WTC11 (cell line): ENCODE measurements around the gene SP9. TPM values are rescaled to one million over a fixed set of nuclear protein-coding genes. Genes with fewer than 3 reads are reported as not detected.

Source experiments
- CBFB ChIP-seq: sonication (generic); formaldehyde crosslinking; IDR thresholded peaks from 2 replicates; pipeline ENCODE4 v1.8.1; 2022; ENCODE audit warnings: mild to moderate bottlenecking, low read depth, missing genetic modification reagents
- CREB1 ChIP-seq: sonication (generic); formaldehyde crosslinking; IDR thresholded peaks from 2 replicates; pipeline ENCODE4 v1.8.0; 2023; ENCODE audit warnings: mild to moderate bottlenecking, missing genetic modification reagents
- ELF4 ChIP-seq: sonication (generic); formaldehyde crosslinking; IDR thresholded peaks from 2 replicates; pipeline ENCODE4 v1.8.1; 2022; ENCODE audit warnings: low read depth, mild to moderate bottlenecking, moderate library complexity, missing genetic modification reagents
- FOXP1 ChIP-seq: sonication (generic); formaldehyde crosslinking; IDR thresholded peaks from 2 replicates; pipeline ENCODE4 v1.8.0; 2022; ENCODE audit warnings: missing genetic modification reagents, mild to moderate bottlenecking, moderate library complexity, borderline replicate concordance
- JAZF1 ChIP-seq: fragments of 250-450 bp; sonication (Bioruptor Pico); IDR thresholded peaks from 2 replicates; pipeline ENCODE4 v1.9.0; 2021; ENCODE audit warnings: moderate library complexity, mild to moderate bottlenecking, inconsistent platforms
- MYBL2 ChIP-seq: sonication (generic); formaldehyde crosslinking; IDR thresholded peaks from 2 replicates; pipeline ENCODE4 v1.8.1; 2023; ENCODE audit warnings: mild to moderate bottlenecking, moderate library complexity, missing genetic modification reagents
- NFATC4 ChIP-seq: fragments of 250-450 bp; sonication (Bioruptor Pico); IDR thresholded peaks from 2 replicates; pipeline ENCODE4 v1.9.0; 2021; ENCODE audit warnings: mild to moderate bottlenecking
- NFYB ChIP-seq: sonication (generic); formaldehyde crosslinking; conservative IDR thresholded peaks from 2 replicates; pipeline ENCODE4 v1.8.0; 2022; ENCODE audit warnings: low read depth, missing genetic modification reagents
- PRRX2 ChIP-seq: fragments of 250-450 bp; sonication (Bioruptor Pico); IDR thresholded peaks from 2 replicates; pipeline ENCODE4 v1.8.0; 2021; ENCODE audit warnings: mild to moderate bottlenecking
- SMAD3 ChIP-seq: sonication (generic); formaldehyde crosslinking; IDR thresholded peaks from 2 replicates; pipeline ENCODE4 v1.8.0; 2022; ENCODE audit warnings: missing genetic modification reagents, mild to moderate bottlenecking, borderline replicate concordance
- SOX15 ChIP-seq: fragments of 250-450 bp; sonication (Bioruptor Pico); IDR thresholded peaks from 2 replicates; pipeline ENCODE4 v1.9.0; 2021; ENCODE audit warnings: mild to moderate bottlenecking
- TCF7 ChIP-seq: sonication (generic); formaldehyde crosslinking; IDR thresholded peaks from 2 replicates; pipeline ENCODE4 v1.8.0; 2022; ENCODE audit warnings: mild to moderate bottlenecking, low read depth, missing genetic modification reagents, moderate library complexity
- TP53 ChIP-seq: sonication (generic); formaldehyde crosslinking; IDR thresholded peaks from 2 replicates; pipeline ENCODE4 v1.8.1; 2023; ENCODE audit warnings: mild to moderate bottlenecking, missing genetic modification reagents
- ZBTB21 ChIP-seq: sonication (generic); formaldehyde crosslinking; IDR thresholded peaks from 2 replicates; pipeline ENCODE4 v1.8.1; 2023; ENCODE audit warnings: mild to moderate bottlenecking, missing genetic modification reagents, borderline replicate concordance
- ZNF121 ChIP-seq: sonication (generic); formaldehyde crosslinking; IDR thresholded peaks from 2 replicates; pipeline ENCODE4 v1.8.0; 2023; ENCODE audit warnings: missing genetic modification reagents
- ZNF138 ChIP-seq: sonication (generic); formaldehyde crosslinking; conservative IDR thresholded peaks from 2 replicates; pipeline ENCODE4 v1.8.1; 2022; ENCODE audit warnings: mild to moderate bottlenecking, moderate library complexity, missing genetic modification reagents
- ZNF219 ChIP-seq: sonication (generic); formaldehyde crosslinking; IDR thresholded peaks from 2 replicates; pipeline ENCODE4 v1.8.0; 2023; ENCODE audit warnings: missing genetic modification reagents, mild to moderate bottlenecking, borderline replicate concordance
- ZNF232 ChIP-seq: sonication (generic); formaldehyde crosslinking; IDR thresholded peaks from 2 replicates; pipeline ENCODE4 v1.8.0; 2022; ENCODE audit warnings: mild to moderate bottlenecking, missing genetic modification reagents
- ZNF263 ChIP-seq: sonication (generic); formaldehyde crosslinking; IDR thresholded peaks from 2 replicates; pipeline ENCODE4 v1.8.1; 2022; ENCODE audit warnings: low read depth, mild to moderate bottlenecking, moderate library complexity, missing genetic modification reagents
- total RNA-seq: library from RNA; stranded (reverse); gene quantifications from 3 replicates; pipeline ENCODE4 v1.2.3, GENCODE V29; 2021
- TF ChIP-seq, protein P1 (sequence below): fragments of 250-450 bp; sonication (Bioruptor Pico); IDR thresholded peaks from 2 replicates; pipeline ENCODE4 v1.9.0; 2021; ENCODE audit warnings: mild to moderate bottlenecking
- TF ChIP-seq, protein P2 (sequence below): fragments of 250-450 bp; sonication (Bioruptor Pico); IDR thresholded peaks from 2 replicates; pipeline ENCODE4 v1.9.0; 2021; ENCODE audit warnings: mild to moderate bottlenecking, borderline replicate concordance
- TF ChIP-seq, protein P3 (sequence below): sonication (generic); formaldehyde crosslinking; IDR thresholded peaks from 2 replicates; pipeline ENCODE4 v1.8.1; 2022; ENCODE audit warnings: mild to moderate bottlenecking, missing genetic modification reagents, moderate library complexity, borderline replicate concordance
- TF ChIP-seq, protein P4 (sequence below): sonication (generic); formaldehyde crosslinking; IDR thresholded peaks from 2 replicates; pipeline ENCODE4 v1.8.1; 2023; ENCODE audit warnings: mild to moderate bottlenecking, missing genetic modification reagents, moderate library complexity
- TF ChIP-seq, protein P5 (sequence below): sonication (generic); formaldehyde crosslinking; IDR thresholded peaks from 2 replicates; pipeline ENCODE4 v1.8.1; 2022; ENCODE audit warnings: low read depth, missing genetic modification reagents, borderline replicate concordance
- TF ChIP-seq, protein P6 (sequence below): sonication (generic); formaldehyde crosslinking; IDR thresholded peaks from 2 replicates; pipeline ENCODE4 v1.8.1; 2023; ENCODE audit warnings: mild to moderate bottlenecking, missing genetic modification reagents
- TF ChIP-seq, protein P7 (sequence below): sonication (generic); formaldehyde crosslinking; IDR thresholded peaks from 2 replicates; pipeline ENCODE4 v1.8.0; 2022; ENCODE audit warnings: mild to moderate bottlenecking, missing genetic modification reagents

Gene SP9
- total RNA-seq, 1 experiment from 2014 or later: not detected

DNA sequence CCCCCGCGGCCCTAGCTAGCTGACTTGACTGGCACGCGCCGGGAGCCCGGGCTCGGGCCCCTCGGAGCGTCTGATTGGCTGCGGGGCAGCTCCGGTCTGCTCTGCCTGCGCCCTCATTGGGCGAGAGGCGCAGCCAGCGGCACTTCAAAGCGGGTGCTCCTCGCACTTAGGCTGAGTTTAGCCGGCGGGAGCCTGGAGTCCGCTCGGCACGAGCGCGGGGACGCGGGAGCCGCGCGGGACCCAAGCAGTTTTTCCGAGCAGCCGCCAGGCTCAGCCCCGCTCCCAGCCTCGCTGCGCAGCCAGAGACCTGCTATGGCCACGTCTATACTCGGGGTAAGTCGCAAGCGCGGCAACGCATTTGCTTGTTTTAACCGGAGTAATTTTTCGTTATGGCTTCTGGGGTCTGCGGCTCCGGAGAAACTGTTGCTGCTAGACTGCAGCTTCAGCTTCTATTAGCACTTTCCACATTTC lies at the start of gene SP9 (continued):
- TF ChIP-seq, protein P1, sequence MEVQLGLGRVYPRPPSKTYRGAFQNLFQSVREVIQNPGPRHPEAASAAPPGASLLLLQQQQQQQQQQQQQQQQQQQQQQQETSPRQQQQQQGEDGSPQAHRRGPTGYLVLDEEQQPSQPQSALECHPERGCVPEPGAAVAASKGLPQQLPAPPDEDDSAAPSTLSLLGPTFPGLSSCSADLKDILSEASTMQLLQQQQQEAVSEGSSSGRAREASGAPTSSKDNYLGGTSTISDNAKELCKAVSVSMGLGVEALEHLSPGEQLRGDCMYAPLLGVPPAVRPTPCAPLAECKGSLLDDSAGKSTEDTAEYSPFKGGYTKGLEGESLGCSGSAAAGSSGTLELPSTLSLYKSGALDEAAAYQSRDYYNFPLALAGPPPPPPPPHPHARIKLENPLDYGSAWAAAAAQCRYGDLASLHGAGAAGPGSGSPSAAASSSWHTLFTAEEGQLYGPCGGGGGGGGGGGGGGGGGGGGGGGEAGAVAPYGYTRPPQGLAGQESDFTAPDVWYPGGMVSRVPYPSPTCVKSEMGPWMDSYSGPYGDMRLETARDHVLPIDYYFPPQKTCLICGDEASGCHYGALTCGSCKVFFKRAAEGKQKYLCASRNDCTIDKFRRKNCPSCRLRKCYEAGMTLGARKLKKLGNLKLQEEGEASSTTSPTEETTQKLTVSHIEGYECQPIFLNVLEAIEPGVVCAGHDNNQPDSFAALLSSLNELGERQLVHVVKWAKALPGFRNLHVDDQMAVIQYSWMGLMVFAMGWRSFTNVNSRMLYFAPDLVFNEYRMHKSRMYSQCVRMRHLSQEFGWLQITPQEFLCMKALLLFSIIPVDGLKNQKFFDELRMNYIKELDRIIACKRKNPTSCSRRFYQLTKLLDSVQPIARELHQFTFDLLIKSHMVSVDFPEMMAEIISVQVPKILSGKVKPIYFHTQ: no peak
- TF ChIP-seq SMAD3 (CRISPR knock-in tag): peak; percentile 77; the same call in 1 of the 2 replicates
- TF ChIP-seq, protein P2, sequence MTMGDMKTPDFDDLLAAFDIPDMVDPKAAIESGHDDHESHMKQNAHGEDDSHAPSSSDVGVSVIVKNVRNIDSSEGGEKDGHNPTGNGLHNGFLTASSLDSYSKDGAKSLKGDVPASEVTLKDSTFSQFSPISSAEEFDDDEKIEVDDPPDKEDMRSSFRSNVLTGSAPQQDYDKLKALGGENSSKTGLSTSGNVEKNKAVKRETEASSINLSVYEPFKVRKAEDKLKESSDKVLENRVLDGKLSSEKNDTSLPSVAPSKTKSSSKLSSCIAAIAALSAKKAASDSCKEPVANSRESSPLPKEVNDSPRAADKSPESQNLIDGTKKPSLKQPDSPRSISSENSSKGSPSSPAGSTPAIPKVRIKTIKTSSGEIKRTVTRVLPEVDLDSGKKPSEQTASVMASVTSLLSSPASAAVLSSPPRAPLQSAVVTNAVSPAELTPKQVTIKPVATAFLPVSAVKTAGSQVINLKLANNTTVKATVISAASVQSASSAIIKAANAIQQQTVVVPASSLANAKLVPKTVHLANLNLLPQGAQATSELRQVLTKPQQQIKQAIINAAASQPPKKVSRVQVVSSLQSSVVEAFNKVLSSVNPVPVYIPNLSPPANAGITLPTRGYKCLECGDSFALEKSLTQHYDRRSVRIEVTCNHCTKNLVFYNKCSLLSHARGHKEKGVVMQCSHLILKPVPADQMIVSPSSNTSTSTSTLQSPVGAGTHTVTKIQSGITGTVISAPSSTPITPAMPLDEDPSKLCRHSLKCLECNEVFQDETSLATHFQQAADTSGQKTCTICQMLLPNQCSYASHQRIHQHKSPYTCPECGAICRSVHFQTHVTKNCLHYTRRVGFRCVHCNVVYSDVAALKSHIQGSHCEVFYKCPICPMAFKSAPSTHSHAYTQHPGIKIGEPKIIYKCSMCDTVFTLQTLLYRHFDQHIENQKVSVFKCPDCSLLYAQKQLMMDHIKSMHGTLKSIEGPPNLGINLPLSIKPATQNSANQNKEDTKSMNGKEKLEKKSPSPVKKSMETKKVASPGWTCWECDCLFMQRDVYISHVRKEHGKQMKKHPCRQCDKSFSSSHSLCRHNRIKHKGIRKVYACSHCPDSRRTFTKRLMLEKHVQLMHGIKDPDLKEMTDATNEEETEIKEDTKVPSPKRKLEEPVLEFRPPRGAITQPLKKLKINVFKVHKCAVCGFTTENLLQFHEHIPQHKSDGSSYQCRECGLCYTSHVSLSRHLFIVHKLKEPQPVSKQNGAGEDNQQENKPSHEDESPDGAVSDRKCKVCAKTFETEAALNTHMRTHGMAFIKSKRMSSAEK (CRISPR knock-in tag): no peak
- no peak for TF ChIP-seq ELF4
- 0 out of 2 replicates have a peak, but pooled peaks have one; percentile 43 for TF ChIP-seq TP53
- TF ChIP-seq SOX15 (CRISPR knock-in tag): no peak
- TF ChIP-seq ZNF232 (CRISPR knock-in tag): peak; percentile 73; the same call in 1 of the 2 replicates
- peak; percentile 77; the same call in 1 of the 2 replicates for TF ChIP-seq FOXP1
- TF ChIP-seq ZBTB21 (CRISPR knock-in tag): no peak
- TF ChIP-seq NFATC4: no peak
- TF ChIP-seq PRRX2 (CRISPR knock-in tag): no peak
- TF ChIP-seq, protein P3, sequence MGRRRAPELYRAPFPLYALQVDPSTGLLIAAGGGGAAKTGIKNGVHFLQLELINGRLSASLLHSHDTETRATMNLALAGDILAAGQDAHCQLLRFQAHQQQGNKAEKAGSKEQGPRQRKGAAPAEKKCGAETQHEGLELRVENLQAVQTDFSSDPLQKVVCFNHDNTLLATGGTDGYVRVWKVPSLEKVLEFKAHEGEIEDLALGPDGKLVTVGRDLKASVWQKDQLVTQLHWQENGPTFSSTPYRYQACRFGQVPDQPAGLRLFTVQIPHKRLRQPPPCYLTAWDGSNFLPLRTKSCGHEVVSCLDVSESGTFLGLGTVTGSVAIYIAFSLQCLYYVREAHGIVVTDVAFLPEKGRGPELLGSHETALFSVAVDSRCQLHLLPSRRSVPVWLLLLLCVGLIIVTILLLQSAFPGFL (CRISPR knock-in tag): no peak
- no peak for TF ChIP-seq ZNF138 (CRISPR knock-in tag)
- no peak for TF ChIP-seq ZNF263 (CRISPR knock-in tag)
- TF ChIP-seq MYBL2 (CRISPR knock-in tag): 0 out of 2 replicates have a peak, but pooled peaks have one; percentile 46
- no peak for TF ChIP-seq JAZF1 (CRISPR knock-in tag)
- no peak for TF ChIP-seq TCF7
- no peak for TF ChIP-seq ZNF121
- no peak for TF ChIP-seq CBFB (CRISPR knock-in tag)
- TF ChIP-seq, protein P4, sequence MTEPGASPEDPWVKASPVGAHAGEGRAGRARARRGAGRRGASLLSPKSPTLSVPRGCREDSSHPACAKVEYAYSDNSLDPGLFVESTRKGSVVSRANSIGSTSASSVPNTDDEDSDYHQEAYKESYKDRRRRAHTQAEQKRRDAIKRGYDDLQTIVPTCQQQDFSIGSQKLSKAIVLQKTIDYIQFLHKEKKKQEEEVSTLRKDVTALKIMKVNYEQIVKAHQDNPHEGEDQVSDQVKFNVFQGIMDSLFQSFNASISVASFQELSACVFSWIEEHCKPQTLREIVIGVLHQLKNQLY (CRISPR knock-in tag): no peak
- TF ChIP-seq CREB1 (CRISPR knock-in tag): peak; percentile 78; the same call in 1 of the 2 replicates
- TF ChIP-seq, protein P5, sequence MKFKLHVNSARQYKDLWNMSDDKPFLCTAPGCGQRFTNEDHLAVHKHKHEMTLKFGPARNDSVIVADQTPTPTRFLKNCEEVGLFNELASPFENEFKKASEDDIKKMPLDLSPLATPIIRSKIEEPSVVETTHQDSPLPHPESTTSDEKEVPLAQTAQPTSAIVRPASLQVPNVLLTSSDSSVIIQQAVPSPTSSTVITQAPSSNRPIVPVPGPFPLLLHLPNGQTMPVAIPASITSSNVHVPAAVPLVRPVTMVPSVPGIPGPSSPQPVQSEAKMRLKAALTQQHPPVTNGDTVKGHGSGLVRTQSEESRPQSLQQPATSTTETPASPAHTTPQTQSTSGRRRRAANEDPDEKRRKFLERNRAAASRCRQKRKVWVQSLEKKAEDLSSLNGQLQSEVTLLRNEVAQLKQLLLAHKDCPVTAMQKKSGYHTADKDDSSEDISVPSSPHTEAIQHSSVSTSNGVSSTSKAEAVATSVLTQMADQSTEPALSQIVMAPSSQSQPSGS (CRISPR knock-in tag): no peak
- TF ChIP-seq ZNF219: no peak
- TF ChIP-seq, protein P6, sequence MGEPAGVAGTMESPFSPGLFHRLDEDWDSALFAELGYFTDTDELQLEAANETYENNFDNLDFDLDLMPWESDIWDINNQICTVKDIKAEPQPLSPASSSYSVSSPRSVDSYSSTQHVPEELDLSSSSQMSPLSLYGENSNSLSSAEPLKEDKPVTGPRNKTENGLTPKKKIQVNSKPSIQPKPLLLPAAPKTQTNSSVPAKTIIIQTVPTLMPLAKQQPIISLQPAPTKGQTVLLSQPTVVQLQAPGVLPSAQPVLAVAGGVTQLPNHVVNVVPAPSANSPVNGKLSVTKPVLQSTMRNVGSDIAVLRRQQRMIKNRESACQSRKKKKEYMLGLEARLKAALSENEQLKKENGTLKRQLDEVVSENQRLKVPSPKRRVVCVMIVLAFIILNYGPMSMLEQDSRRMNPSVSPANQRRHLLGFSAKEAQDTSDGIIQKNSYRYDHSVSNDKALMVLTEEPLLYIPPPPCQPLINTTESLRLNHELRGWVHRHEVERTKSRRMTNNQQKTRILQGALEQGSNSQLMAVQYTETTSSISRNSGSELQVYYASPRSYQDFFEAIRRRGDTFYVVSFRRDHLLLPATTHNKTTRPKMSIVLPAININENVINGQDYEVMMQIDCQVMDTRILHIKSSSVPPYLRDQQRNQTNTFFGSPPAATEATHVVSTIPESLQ (CRISPR knock-in tag): no peak
- peak; percentile 76 for TF ChIP-seq NFYB (CRISPR knock-in tag)
- TF ChIP-seq, protein P7, sequence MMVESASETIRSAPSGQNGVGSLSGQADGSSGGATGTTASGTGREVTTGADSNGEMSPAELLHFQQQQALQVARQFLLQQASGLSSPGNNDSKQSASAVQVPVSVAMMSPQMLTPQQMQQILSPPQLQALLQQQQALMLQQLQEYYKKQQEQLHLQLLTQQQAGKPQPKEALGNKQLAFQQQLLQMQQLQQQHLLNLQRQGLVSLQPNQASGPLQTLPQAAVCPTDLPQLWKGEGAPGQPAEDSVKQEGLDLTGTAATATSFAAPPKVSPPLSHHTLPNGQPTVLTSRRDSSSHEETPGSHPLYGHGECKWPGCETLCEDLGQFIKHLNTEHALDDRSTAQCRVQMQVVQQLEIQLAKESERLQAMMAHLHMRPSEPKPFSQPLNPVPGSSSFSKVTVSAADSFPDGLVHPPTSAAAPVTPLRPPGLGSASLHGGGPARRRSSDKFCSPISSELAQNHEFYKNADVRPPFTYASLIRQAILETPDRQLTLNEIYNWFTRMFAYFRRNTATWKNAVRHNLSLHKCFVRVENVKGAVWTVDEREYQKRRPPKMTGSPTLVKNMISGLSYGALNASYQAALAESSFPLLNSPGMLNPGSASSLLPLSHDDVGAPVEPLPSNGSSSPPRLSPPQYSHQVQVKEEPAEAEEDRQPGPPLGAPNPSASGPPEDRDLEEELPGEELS (CRISPR knock-in tag): peak; percentile 87
